Esophagus muscularis mucosa (tissue), 4 donors: ENCODE results near the gene BACE2. TPM values are rescaled to one million over a fixed set of nuclear protein-coding genes. Genes with fewer than 3 reads are reported as not detected.
"Not testable (repeated sequence)": the region's sequence is repeated elsewhere in the genome, so short reads cannot be mapped to it uniquely, and the experiment has no call there.

Experiments used
- DNase-seq: peaks from one replicate; pipeline ENCODE4 v3.0.0-alpha.2; 2017; ENCODE audit errors: extremely low spot score
- H3K27ac ChIP-seq, 4 donors: fragments of 200-600 bp; sonication (generic); replicated peaks in 1 of 4; 1 replicate in 3 of 4; 2 replicates in 1 of 4; pipeline ENCODE4 v1.5.1; 2016 to 2019; ENCODE audit warnings: mild to moderate bottlenecking in 1 of 4
- H3K27me3 ChIP-seq, 4 donors: fragments of 200-600 bp; sonication (generic); one replicate each; pipeline versions ENCODE4 v1.5.1 to v1.6.0; 2016 to 2019
- H3K36me3 ChIP-seq, 4 donors: fragments of 200-600 bp; sonication (generic); one replicate each; pipeline ENCODE4 v1.5.1; 2016 to 2019
- H3K4me1 ChIP-seq, 4 donors: fragments of 200-600 bp; sonication (generic); one replicate each; pipeline ENCODE4 v1.5.1; 2016 to 2019
- H3K4me3 ChIP-seq, 4 donors: fragments of 200-600 bp; sonication (generic); 1 replicate in 2 of 4; 2 replicates in 2 of 4; pipeline ENCODE4 v1.5.1; 2016 to 2019; ENCODE audit warnings: mild to moderate bottlenecking in 4 of 4, moderate library complexity in 1 of 4
- H3K9me3 ChIP-seq, 4 donors: fragments of 200-600 bp; sonication (generic); 1 replicate in 3 of 4; 2 replicates in 1 of 4; pipeline ENCODE4 v1.5.1; 2016 to 2019
- CTCF ChIP-seq, 3 experiments: fragments of 200-600 bp in 2 of 3; fragments of 450-650 bp in 1 of 3; sonication (generic) in 2 of 3; IDR thresholded peaks; one replicate each; pipeline ENCODE4 v1.5.1; 2017 to 2019; ENCODE audit warnings: antibody characterized with exemption in 3 of 3, mild to moderate bottlenecking in 2 of 3, moderate library complexity in 1 of 3
- EP300 ChIP-seq: sonication (generic); formaldehyde crosslinking; IDR thresholded peaks from one replicate; pipeline ENCODE4 v1.6.1; 2017; ENCODE audit warnings: antibody characterized with exemption
- POLR2A ChIP-seq: fragments of 450-650 bp; IDR thresholded peaks from one replicate; pipeline ENCODE4 v1.6.1; 2017; ENCODE audit warnings: antibody characterized with exemption, moderate library complexity, mild to moderate bottlenecking, low read depth
- POLR2AphosphoS5 ChIP-seq, 2 donors: sonication (generic); formaldehyde crosslinking; IDR thresholded peaks; one replicate each; pipeline ENCODE4 v1.6.1; 2017; ENCODE audit warnings: antibody characterized with exemption in 2 of 2
- WGBS: methylation state at CpG from one replicate; pipeline ENCODE4 v1.1.5; 2018; 5-methylcytosine and 5-hydroxymethylcytosine counted together
- intact Hi-C: fragments of 100-400 bp; cut with DNase I; formaldehyde crosslinking; loops from one replicate; pipeline ENCODE4 v1.15.1; 2023
- total RNA-seq, 4 donors: library from RNA; depleted of rRNA; stranded (reverse); fragments of >200 nt; gene quantifications; one replicate each; pipeline versions ENCODE4 v1.1.0 to v1.2.1, GENCODE V29; 2016

BACE2 gene
- total RNA-seq, 4 donors from 2014 or later = 44.9 to 61.6 (median 58.2) TPM

DNA sequence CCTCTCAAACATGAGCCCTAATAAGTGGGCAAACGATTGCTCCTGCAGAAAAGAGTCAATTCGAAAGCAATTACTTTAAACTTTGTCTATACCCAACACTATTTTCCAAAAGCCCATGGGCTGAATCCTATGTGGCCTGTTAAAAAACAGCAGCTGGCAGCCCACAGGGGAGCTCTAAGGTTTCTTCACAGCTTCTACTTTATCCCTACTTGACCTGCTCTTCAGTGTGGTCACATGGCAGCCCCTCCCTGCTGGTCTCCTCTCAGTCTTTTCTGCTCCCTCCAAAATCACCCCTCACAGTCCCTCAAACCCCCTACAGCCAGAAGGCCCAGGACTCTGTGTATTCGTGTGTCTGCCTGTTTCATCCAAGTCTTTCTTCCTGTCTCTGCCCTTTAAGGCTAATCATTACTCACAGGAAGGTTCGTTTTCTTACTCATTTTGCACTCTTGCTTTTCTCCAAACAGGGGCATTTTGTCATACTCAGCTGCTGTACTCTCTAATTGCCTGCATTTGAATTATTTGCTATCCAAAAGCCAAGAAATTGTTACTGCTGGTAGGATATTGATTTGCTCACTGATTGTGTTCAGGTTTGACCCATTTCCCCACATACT, 86.2 kb downstream of the BACE2 start:
- Histone ChIP-seq H3K36me3 (peaks cover 30 to 81% (median 76%) of the 10 kb centered on the region in 4 donors), H3K27me3 (no peaks in the 10 kb centered on the region), H3K9me3 (peaks cover 0 to 11% (median 0%) of the 10 kb centered on the region in 4 donors), H3K4me3 (no peak overlapping the region), H3K4me1 (peaks cover 0 to 11% (median 0%) of the 10 kb centered on the region in 4 donors), H3K27ac (no peak overlapping the region)
- TF ChIP-seq EP300 (no peak), POLR2AphosphoS5 (IDR thresholded peaks at IDR 0.05) (no peak), CTCF (IDR thresholded peaks at IDR 0.05) (no peak), POLR2A (no peak)
- 64% methylated on average over 4 of the region's 4 CpGs for WGBS
- intact Hi-C loops = no loop called here
- peak; percentile 37 for DNase-seq

DNA sequence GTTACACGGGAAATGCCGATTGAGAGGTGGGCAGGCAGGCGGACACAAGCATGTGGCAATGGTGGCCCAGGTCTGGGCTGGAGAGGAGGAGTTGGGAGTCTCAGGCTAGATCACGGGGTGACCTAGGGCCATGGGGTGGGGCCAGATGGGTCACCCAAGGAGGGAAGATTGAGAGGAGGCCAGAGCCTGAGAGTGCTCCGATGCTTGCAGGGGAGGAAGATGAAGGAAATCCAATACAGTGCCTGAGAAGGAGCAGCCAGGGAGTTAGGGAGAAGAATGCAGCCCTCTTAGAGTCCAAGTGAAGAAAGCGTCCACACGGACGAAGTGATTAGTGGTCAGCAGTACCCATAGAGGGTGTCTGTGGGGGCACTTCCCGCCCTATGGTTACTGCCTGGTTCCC, 87.2 kb downstream of the BACE2 start:
- H3K9me3 ChIP-seq = peaks cover 0 to 11% (median 0%) of the 10 kb centered on the region in 4 donors
- H3K4me3 ChIP-seq = no peak overlapping the region
- peaks cover 0 to 2% (median 0%) of the 10 kb centered on the region in 4 donors for H3K4me1 ChIP-seq
- peaks cover 30 to 75% (median 68%) of the 10 kb centered on the region in 4 donors for H3K36me3 ChIP-seq
- H3K27ac ChIP-seq = no peak overlapping the region
- intact Hi-C loops = no loop called here
- TF ChIP-seq EP300 = no peak
- no peak for TF ChIP-seq POLR2AphosphoS5 (IDR thresholded peaks at IDR 0.05)
- no peak for TF ChIP-seq CTCF (IDR thresholded peaks at IDR 0.05)
- TF ChIP-seq POLR2A = no peak
- peak; percentile 53 for DNase-seq
- WGBS = 96% methylated on average over 9 of the region's 9 CpGs
- no peaks in the 10 kb centered on the region for H3K27me3 ChIP-seq

DNA sequence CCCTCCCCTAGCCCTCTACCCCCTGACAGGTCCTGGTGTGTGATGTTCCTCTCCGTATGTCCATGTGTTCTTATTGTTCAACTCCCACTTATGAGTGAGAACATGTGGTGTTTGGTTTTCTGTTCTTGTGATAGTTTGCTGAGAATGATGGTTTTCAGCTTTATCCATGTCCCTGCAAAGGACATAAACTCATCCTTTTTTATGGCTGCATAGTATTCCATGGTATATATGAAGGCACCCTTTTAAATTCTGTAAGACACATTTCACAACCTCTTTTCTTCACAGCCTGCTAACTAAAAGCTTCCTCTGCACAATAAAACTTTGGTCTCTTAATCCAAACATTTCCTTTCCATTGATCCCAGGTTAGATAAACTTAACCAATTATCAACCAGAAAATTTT, 88.3 kb downstream of the BACE2 start:
- H3K27ac ChIP-seq, intact Hi-C loops, H3K27me3 ChIP-seq, H3K4me1 ChIP-seq, H3K4me3 ChIP-seq, DNase-seq: not testable (repeated sequence)
- peaks cover 25 to 66% (median 59%) of the 10 kb centered on the region in 4 donors for H3K36me3 ChIP-seq
- peaks cover 0 to 11% (median 0%) of the 10 kb centered on the region in 4 donors for H3K9me3 ChIP-seq
- WGBS = 100% methylated on average over 1 of the region's 1 CpG

DNA sequence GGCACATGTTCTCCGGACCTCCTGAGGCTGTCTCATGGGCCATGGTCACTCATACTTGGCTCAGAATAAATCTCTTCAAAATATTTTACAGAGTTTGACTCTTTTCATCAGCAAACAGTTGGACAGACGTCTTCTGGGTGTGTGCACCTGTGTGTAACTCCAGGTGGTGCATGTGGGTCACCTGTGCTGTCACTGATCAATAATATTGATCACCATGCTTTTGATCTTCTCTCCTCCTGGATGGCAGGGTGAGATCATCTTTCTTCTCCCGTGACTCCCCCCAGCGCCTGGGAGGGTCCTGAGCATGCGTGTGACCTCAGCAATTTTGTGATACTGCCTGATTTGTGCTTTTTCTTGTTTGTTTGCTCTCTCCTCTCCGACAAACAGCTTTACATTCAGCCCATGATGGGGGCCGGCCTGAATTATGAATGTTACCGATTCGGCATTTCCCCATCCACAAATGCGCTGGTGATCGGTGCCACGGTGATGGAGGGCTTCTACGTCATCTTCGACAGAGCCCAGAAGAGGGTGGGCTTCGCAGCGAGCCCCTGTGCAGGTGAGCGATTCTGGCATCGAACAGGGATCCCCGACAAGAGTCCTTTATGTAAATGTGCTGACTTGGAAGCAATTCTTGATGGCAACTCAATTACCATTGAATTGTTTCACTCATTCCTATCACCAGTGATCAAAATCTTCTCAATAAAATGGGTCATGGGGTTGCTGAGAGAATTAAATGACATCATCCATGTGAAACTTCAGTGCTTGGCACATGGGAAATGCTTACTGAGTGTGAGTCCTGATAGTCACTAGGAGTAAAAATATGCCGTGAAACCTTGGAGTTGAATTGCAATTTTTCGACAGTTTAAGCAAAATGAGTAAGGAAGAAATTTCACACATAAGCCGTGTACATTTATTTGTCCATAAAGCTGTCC, 89.1 kb downstream of the BACE2 start:
- Histone ChIP-seq H3K27me3 (no peaks in the 10 kb centered on the region), H3K4me3 (no peak overlapping the region), H3K36me3 (peaks cover 17 to 58% (median 51%) of the 10 kb centered on the region in 4 donors), H3K27ac (no peak overlapping the region), H3K9me3 (peaks cover 0 to 11% (median 0%) of the 10 kb centered on the region in 4 donors), H3K4me1 (no peaks in the 10 kb centered on the region)
- intact Hi-C loops = no loop called here
- DNase-seq = peak; percentile 79
- no peak for TF ChIP-seq EP300
- TF ChIP-seq CTCF (IDR thresholded peaks at IDR 0.05) = no peak
- TF ChIP-seq POLR2AphosphoS5 (IDR thresholded peaks at IDR 0.05) = no peak
- TF ChIP-seq POLR2A = no peak
- WGBS = 94% methylated on average over 22 of the region's 22 CpGs

- TF ChIP-seq EP300 (no peak), POLR2AphosphoS5 (IDR thresholded peaks at IDR 0.05) (no peak), POLR2A (no peak), CTCF (IDR thresholded peaks at IDR 0.05) (no peak)
- H3K4me1 ChIP-seq = no peaks in the 10 kb centered on the region
- H3K27me3 ChIP-seq = no peaks in the 10 kb centered on the region
- 61% methylated on average over 3 of the region's 3 CpGs for WGBS
- H3K36me3 ChIP-seq = peaks cover 11 to 47% (median 37%) of the 10 kb centered on the region in 4 donors
- intact Hi-C loops = no loop called here
- no peak overlapping the region for H3K27ac ChIP-seq
- DNase-seq = peak; percentile 78
- no peak overlapping the region for H3K4me3 ChIP-seq
- H3K9me3 ChIP-seq = peaks cover 0 to 8% (median 0%) of the 10 kb centered on the region in 4 donors
These were observed 90.7 kb downstream of the BACE2 start for GRCh38 chr21:41258617-41259016.
